GM19397 (cell line): ENCODE results near the gene ABCB8.
"Not testable (repeated sequence)": the region's sequence is repeated elsewhere in the genome, so short reads cannot be mapped to it uniquely, and the experiment has no call there.

ENCODE experiments used
- ATAC-seq: cut with Tn5 transposase; IDR thresholded peaks from one replicate; pipeline ENCODE4 v1.9.1; 2021; ENCODE audit warnings: mild to moderate bottlenecking, moderate library complexity; ENCODE audit not compliant: unreplicated experiment

ABCB8 gene

GRCh38 chr7:151034312-151035025 lies 6.2 kb downstream of the ABCB8 start:
- no peak for ATAC-seq

GRCh38 chr7:151035026-151035717 lies 6.9 kb downstream of the ABCB8 start:
- no peak for ATAC-seq

GRCh38 chr7:151035902-151036301 lies 7.7 kb downstream of the ABCB8 start:
- ATAC-seq, result no peak

- ATAC-seq, result no peak
Measured at GRCh38 chr7:151038951-151039849, 10.9 kb downstream of the ABCB8 start.

- no peak for ATAC-seq
Measured at GRCh38 chr7:151039850-151040548, 11.7 kb downstream of the ABCB8 start.

GRCh38 chr7:151040616-151041375 lies 12.5 kb downstream of the ABCB8 start:
- ATAC-seq, result no peak

- not testable (repeated sequence) for ATAC-seq
Measured at GRCh38 chr7:151043449-151043848, 15.2 kb downstream of the ABCB8 start.

GRCh38 chr7:151043959-151044358 lies 15.7 kb downstream of the ABCB8 start:
- no peak for ATAC-seq

GRCh38 chr7:151045262-151045661 lies 17.0 kb downstream of the ABCB8 start:
- ATAC-seq, result no peak

GRCh38 chr7:151045967-151046366 lies 17.7 kb downstream of the ABCB8 start:
- no peak for ATAC-seq

- ATAC-seq, result no peak
Measured at GRCh38 chr7:151046603-151047573, 18.6 kb downstream of the ABCB8 start.

- ATAC-seq, result no peak
Measured at GRCh38 chr7:151047976-151048815, 19.9 kb downstream of the ABCB8 start, which contains the start of gene ASIC3. ASIC3 (plus strand) TSS chr7:151048531; CDS start chr7:151048886, 355 bp downstream.

- ATAC-seq, result no peak
Measured at GRCh38 chr7:151048911-151049463, 20.7 kb downstream of the ABCB8 start.

- ATAC-seq, result no peak
Measured at GRCh38 chr7:151051108-151051507, 22.9 kb downstream of the ABCB8 start.

- no peak for ATAC-seq
Measured at GRCh38 chr7:151053096-151053495, 24.8 kb downstream of the ABCB8 start.

- ATAC-seq, result no peak
Measured at GRCh38 chr7:151053751-151054150, 25.5 kb downstream of the ABCB8 start.

- ATAC-seq, result no peak
Measured at GRCh38 chr7:151056283-151056665, 28.0 kb downstream of the ABCB8 start.
